Epithelial cell of proximal tubule (primary cell): ENCODE results near the gene FRAS1. TPM values are rescaled to one million over a fixed set of nuclear protein-coding genes. Genes with fewer than 3 reads are reported as not detected.

Experiments
- DNase-seq: peaks from one replicate; pipeline ENCODE4 v3.0.0-alpha.2; 2011; ENCODE audit warnings: low read depth
- H3K4me3 ChIP-seq: 2 replicates; pipeline ENCODE4 v1.5.1; 2011; ENCODE audit warnings: low read depth, mild to moderate bottlenecking, low read length
- CTCF ChIP-seq: conservative IDR thresholded peaks from 2 replicates; pipeline ENCODE4 v1.5.1; 2012; ENCODE audit warnings: low read depth, mild to moderate bottlenecking, low read length
- total RNA-seq: library from RNA; depleted of rRNA; stranded (reverse); fragments of >200 nt; gene quantifications from 2 replicates; pipeline ENCODE4 v1.2.3, GENCODE V29; 2015

Gene FRAS1
- total RNA-seq, 1 donor from 2014 or later: 9.1 TPM

- TF ChIP-seq CTCF: no peak
- H3K4me3 ChIP-seq: no peak overlapping the region
- DNase-seq: no peak
Observed at GRCh38 chr4:78369679-78370078, 312.6 kb downstream of the FRAS1 start.

GRCh38 chr4:78370631-78371372 is 313.7 kb downstream of the FRAS1 start:
- no peak for DNase-seq
- no peak overlapping the region for H3K4me3 ChIP-seq
- no peak for TF ChIP-seq CTCF

GRCh38 chr4:78372355-78372988 is 315.3 kb downstream of the FRAS1 start:
- TF ChIP-seq CTCF: no peak
- no peak overlapping the region for H3K4me3 ChIP-seq
- DNase-seq: no peak

GRCh38 chr4:78377555-78377954 is 320.4 kb downstream of the FRAS1 start:
- no peak for TF ChIP-seq CTCF
- DNase-seq: no peak
- no peak overlapping the region for H3K4me3 ChIP-seq

GRCh38 chr4:78379040-78379439 is 321.9 kb downstream of the FRAS1 start:
- DNase-seq: no peak
- no peak overlapping the region for H3K4me3 ChIP-seq
- TF ChIP-seq CTCF: no peak

- no peak for TF ChIP-seq CTCF
- no peak for DNase-seq
- no peak overlapping the region for H3K4me3 ChIP-seq
Observed at GRCh38 chr4:78379991-78380729, 323.0 kb downstream of the FRAS1 start.
